IMR-90 (cell line): ENCODE measurements around the gene POC1B. TPM values are rescaled to one million over a fixed set of nuclear protein-coding genes. Genes with fewer than 3 reads are reported as not detected.

ENCODE experiments used
- ATAC-seq: fragments of 200-7000 bp; cut with Tn5 transposase; 2 replicates; pipeline ENCODE4 v1.9.1; 2020; ENCODE audit warnings: low read depth, mild to moderate bottlenecking, moderate library complexity
- BruUV-seq: library from RNA; stranded (reverse); fragments of 400-500 nt; replicated peaks from 2 replicates; lab custom pipeline; 2021; lab: Mats Ljungman, UMichigan
- CTCF ChIA-PET: fragments of 300-600 bp; formaldehyde crosslinking; extraction: SDS; loops from one replicate; lab custom pipeline; 2021; ENCODE audit warnings: antibody characterized with exemption; lab: Yijun Ruan, JAX
- POLR2A ChIA-PET: fragments of 300-600 bp; sonication (Branson Sonifier 250); formaldehyde crosslinking; loops from one replicate; lab custom pipeline; 2022; ENCODE audit warnings: antibody characterized with exemption; ENCODE audit not compliant: unreplicated experiment; lab: Charles Lee
- DNase-seq: peaks from one replicate; pipeline ENCODE4 v3.0.0; 2013
- H2AFZ ChIP-seq: replicated peaks from 2 replicates; pipeline ENCODE3; 2013; ENCODE audit warnings: low read length, mild to moderate bottlenecking; ENCODE audit not compliant: poor library complexity
- H2AK5ac ChIP-seq: 2 replicates; pipeline ENCODE4 v1.6.1; 2013; ENCODE audit warnings: low read depth, low read length, inconsistent platforms
- H2AK9ac ChIP-seq: replicated peaks from 2 replicates; pipeline ENCODE3; 2013; ENCODE audit warnings: mild to moderate bottlenecking, low read depth, low read length, moderate library complexity; ENCODE audit not compliant: poor library complexity
- H2BK120ac ChIP-seq: 2 replicates; pipeline ENCODE4 v1.6.1; 2013; ENCODE audit warnings: low read depth, low read length, inconsistent platforms
- H2BK15ac ChIP-seq: 3 replicates; pipeline ENCODE4 v1.6.1; 2013; ENCODE audit warnings: low read depth, low read length, inconsistent platforms
- H2BK20ac ChIP-seq: 2 replicates; pipeline ENCODE4 v1.6.1; 2013; ENCODE audit warnings: low read depth, mild to moderate bottlenecking, inconsistent platforms, low read length, moderate library complexity
- H2BK5ac ChIP-seq: 2 replicates; pipeline ENCODE4 v1.6.1; 2013; ENCODE audit warnings: mild to moderate bottlenecking, low read depth, low read length, inconsistent platforms; ENCODE audit not compliant: poor library complexity, severe bottlenecking
- H3K14ac ChIP-seq: replicated peaks from 2 replicates; pipeline ENCODE4 v1.6.1; 2013; ENCODE audit warnings: low read depth, low read length, inconsistent platforms
- H3K18ac ChIP-seq: 2 replicates; pipeline ENCODE4 v1.6.1; 2013; ENCODE audit warnings: low read depth, low read length, control low read depth
- H3K23ac ChIP-seq: 2 replicates; pipeline ENCODE4 v1.6.1; 2013; ENCODE audit warnings: low read depth, low read length, inconsistent platforms
- H3K27ac ChIP-seq: 2 replicates; pipeline ENCODE4 v1.5.1; 2013; ENCODE audit warnings: mild to moderate bottlenecking, control low read depth, low read length; ENCODE audit not compliant: insufficient read depth
- H3K27me3 ChIP-seq: 2 replicates; pipeline ENCODE4 v1.6.1; 2013; ENCODE audit warnings: low read length; ENCODE audit not compliant: control insufficient read depth, insufficient read depth
- H3K36me3 ChIP-seq: 2 replicates; pipeline ENCODE4 v1.6.1; 2013; ENCODE audit warnings: low read length, mixed read lengths; ENCODE audit not compliant: control insufficient read depth, insufficient read depth
- H3K4ac ChIP-seq: 2 replicates; pipeline ENCODE4 v1.6.1; 2013; ENCODE audit warnings: low read depth, low read length, inconsistent platforms
- H3K4me1 ChIP-seq: 2 replicates; pipeline ENCODE4 v1.6.1; 2013; ENCODE audit warnings: low read length, mixed read lengths; ENCODE audit not compliant: control insufficient read depth, insufficient read depth
- H3K4me2 ChIP-seq: 2 replicates; pipeline ENCODE4 v1.6.1; 2013; ENCODE audit warnings: low read depth, mild to moderate bottlenecking, control low read depth, low read length, moderate library complexity
- H3K4me3 ChIP-seq: 2 replicates; pipeline ENCODE4 v1.5.1; 2013; ENCODE audit warnings: low read depth, mild to moderate bottlenecking, control low read depth, low read length, moderate library complexity; ENCODE audit not compliant: insufficient read depth
- H3K56ac ChIP-seq: 2 replicates; pipeline ENCODE4 v1.6.1; 2013; ENCODE audit warnings: low read length, inconsistent platforms; ENCODE audit not compliant: insufficient read depth; ENCODE audit errors: extremely low read depth
- H3K79me1 ChIP-seq, 2 experiments: 2 replicates each; pipeline ENCODE4 v1.6.1; 2013; ENCODE audit warnings: low read length in 2 of 2, inconsistent platforms in 1 of 2, low read depth in 1 of 2
- H3K9ac ChIP-seq: 2 replicates; pipeline ENCODE4 v1.6.1; 2013; ENCODE audit warnings: low read depth, low read length, control low read depth
- H3K9me1 ChIP-seq: 2 replicates; pipeline ENCODE4 v1.6.1; 2013; ENCODE audit warnings: low read length, inconsistent platforms; ENCODE audit not compliant: insufficient read depth
- H3K9me3 ChIP-seq: 2 replicates; pipeline ENCODE4 v1.6.1; 2013; ENCODE audit warnings: low read length; ENCODE audit not compliant: control insufficient read depth, insufficient read depth
- H4K20me1 ChIP-seq: 2 replicates; pipeline ENCODE4 v1.6.1; 2013; ENCODE audit warnings: low read length, inconsistent platforms; ENCODE audit not compliant: insufficient read depth
- H4K5ac ChIP-seq: 2 replicates; pipeline ENCODE4 v1.6.1; 2013; ENCODE audit warnings: mild to moderate bottlenecking, low read depth, low read length, control low read depth
- H4K8ac ChIP-seq, 2 experiments: 2 replicates each; pipeline ENCODE4 v1.6.1; 2013; ENCODE audit warnings: low read depth in 2 of 2, low read length in 2 of 2, control low read depth in 1 of 2, inconsistent platforms in 1 of 2
- H4K91ac ChIP-seq: 2 replicates; pipeline ENCODE4 v1.6.1; 2013; ENCODE audit warnings: low read depth, low read length, inconsistent platforms; ENCODE audit not compliant: insufficient read depth
- BHLHE40 ChIP-seq: fragments of 150-350 bp; IDR thresholded peaks from 2 replicates; pipeline ENCODE4 v1.6.1; 2016; ENCODE audit warnings: mild to moderate bottlenecking, low read depth, low read length
- CTCF ChIP-seq: conservative IDR thresholded peaks from 2 replicates; pipeline ENCODE4 v1.5.1; 2012; ENCODE audit warnings: mild to moderate bottlenecking, low read depth, low read length, improper control_type of control experiment
- MXI1 ChIP-seq: IDR thresholded peaks from 2 replicates; pipeline ENCODE4 v1.6.1; 2012; ENCODE audit warnings: low read depth, mild to moderate bottlenecking, low read length, moderate library complexity, borderline replicate concordance
- SMC3 ChIP-seq: fragments of 150-350 bp; IDR thresholded peaks from 2 replicates; pipeline ENCODE4 v1.6.1; 2016; ENCODE audit warnings: low read depth, mild to moderate bottlenecking, antibody characterized with exemption, low read length, moderate library complexity
- WGBS, 2 experiments: methylation state at CpG; one replicate each; pipeline versions ENCODE4 v1.1.5 to v1.1.7; 2013; ENCODE audit warnings: missing lambda C conversion rate in 2 of 2; ENCODE audit not compliant: insufficient read length in 1 of 2; ENCODE audit errors: extremely low coverage in 2 of 2; 5-methylcytosine and 5-hydroxymethylcytosine counted together
- dilution Hi-C: fragments of 300-500 bp; cut with HindIII; formaldehyde crosslinking; loops from one replicate; pipeline ENCODE4 v1.14.3; 2018; ENCODE audit warnings: low sequenced_read_pairs; ENCODE audit not compliant: unreplicated experiment
- in situ Hi-C: fragments of 300-500 bp; cut with MboI; formaldehyde crosslinking; loops from 3 replicates; pipeline ENCODE4 v1.14.3; 2019; ENCODE audit warnings: low sequenced_read_pairs, inconsistent platforms, mixed read lengths
- intact Hi-C: fragments of 100-400 bp; cut with micrococcal nuclease; formaldehyde crosslinking; loops from 2 replicates; pipeline ENCODE4 v1.10.0; 2022
- polyA plus RNA-seq, 3 experiments: library from polyadenylated mRNA; depleted of rRNA; stranded (reverse); fragments of >200 nt; gene quantifications; 2 replicates each; pipeline ENCODE4 v1.2.3, GENCODE V29; 2012; ENCODE audit warnings: low replicate concordance in 1 of 3
- total RNA-seq: library from RNA; depleted of rRNA; stranded (reverse); fragments of >200 nt; gene quantifications from 2 replicates; pipeline ENCODE4 v1.2.3, GENCODE V29; 2012
- TF ChIP-seq, protein P1 (sequence below): fragments of 150-350 bp; IDR thresholded peaks from 2 replicates; pipeline ENCODE4 v1.6.1; 2016; ENCODE audit warnings: low read depth, mild to moderate bottlenecking, low read length, moderate library complexity, borderline replicate concordance

Gene POC1B
- total and polyA plus RNA-seq, 2 of the 4 experiments (the other 2 are of a cell fraction): 5.0 to 10.4 TPM

DNA sequence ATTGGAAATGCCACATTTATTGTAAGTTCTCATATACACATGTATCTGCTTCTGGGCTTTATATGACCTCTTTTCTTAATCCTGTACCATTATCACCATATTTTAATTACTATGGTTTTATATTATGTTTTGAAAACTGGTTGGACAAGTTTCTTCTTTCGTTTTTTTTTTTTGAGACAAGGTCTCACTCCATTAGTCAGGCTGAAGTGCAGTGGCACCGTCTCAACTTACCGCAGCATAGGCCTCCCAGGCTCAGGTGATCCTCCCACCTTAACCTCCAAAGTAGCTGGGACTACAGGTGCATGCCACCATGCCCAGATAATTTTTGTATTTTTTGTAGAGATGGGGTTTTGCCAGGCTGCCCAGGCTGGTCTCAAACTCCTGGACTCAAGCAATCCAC, 45.9 kb downstream of the POC1B start:
- in situ Hi-C loops: no loop called here
- TF ChIP-seq SMC3 (no peak), BHLHE40 (no peak), CTCF (no peak), MXI1 (no peak)
- TF ChIP-seq, protein P1, sequence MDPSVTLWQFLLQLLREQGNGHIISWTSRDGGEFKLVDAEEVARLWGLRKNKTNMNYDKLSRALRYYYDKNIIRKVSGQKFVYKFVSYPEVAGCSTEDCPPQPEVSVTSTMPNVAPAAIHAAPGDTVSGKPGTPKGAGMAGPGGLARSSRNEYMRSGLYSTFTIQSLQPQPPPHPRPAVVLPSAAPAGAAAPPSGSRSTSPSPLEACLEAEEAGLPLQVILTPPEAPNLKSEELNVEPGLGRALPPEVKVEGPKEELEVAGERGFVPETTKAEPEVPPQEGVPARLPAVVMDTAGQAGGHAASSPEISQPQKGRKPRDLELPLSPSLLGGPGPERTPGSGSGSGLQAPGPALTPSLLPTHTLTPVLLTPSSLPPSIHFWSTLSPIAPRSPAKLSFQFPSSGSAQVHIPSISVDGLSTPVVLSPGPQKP: no peak
- no peak overlapping the region for H3K56ac ChIP-seq
- H3K9me3 ChIP-seq: no peaks in the 10 kb centered on the region
- DNase-seq (no peak), ATAC-seq (no peak)
- H3K4me3 ChIP-seq: no peak overlapping the region
- H3K27me3 ChIP-seq: no peaks in the 10 kb centered on the region
- no peak overlapping the region for H2BK15ac ChIP-seq
- no TSS peak for BruUV-seq
- H3K9ac ChIP-seq: no peak overlapping the region
- no peak overlapping the region for H3K27ac ChIP-seq
- no peak overlapping the region for H2AK9ac ChIP-seq
- no peak overlapping the region for H4K8ac ChIP-seq
- no peak overlapping the region for H2BK120ac ChIP-seq
- peaks cover 0 to 3% of the 10 kb centered on the region in 2 experiments; a peak in 1 of 4 replicates for H3K79me1 ChIP-seq
- no peak overlapping the region for H2BK5ac ChIP-seq
- H3K4ac ChIP-seq: no peak overlapping the region
- POLR2A ChIA-PET: no interaction called here
- no peaks in the 10 kb centered on the region for H3K36me3 ChIP-seq
- no peak overlapping the region for H2AK5ac ChIP-seq
- dilution Hi-C loops: no loop called here
- no peak overlapping the region for H2AFZ ChIP-seq
- H4K5ac ChIP-seq: no peak overlapping the region
- intact Hi-C loops: no loop called here
- H3K4me1 ChIP-seq: peaks cover 2% of the 10 kb centered on the region
- no peak overlapping the region for H2BK20ac ChIP-seq
- H3K14ac ChIP-seq: no peak overlapping the region
- no peak overlapping the region for H3K23ac ChIP-seq
- no peaks in the 10 kb centered on the region for H4K20me1 ChIP-seq
- no peak overlapping the region for H3K18ac ChIP-seq
- no peaks in the 10 kb centered on the region; the same call in 1 of the 2 replicates for H3K9me1 ChIP-seq
- no CpG with 5 or more reads among the region's 3 CpGs for WGBS, 2 experiments
- H4K91ac ChIP-seq: no peak overlapping the region
- CTCF ChIA-PET: interaction anchor here (0.7 kb wide), 2 partner anchors 42 to 902 kb away, joined by 3 to 4 read pairs; no protein-coding TSS in a partner anchor
- H3K4me2 ChIP-seq: no peak overlapping the region
